ENCODE measurements around the gene CASKIN1.
"Not testable (repeated sequence)": the region's sequence is repeated elsewhere in the genome, so short reads cannot be mapped to it uniquely, and the experiment has no call there.

Gene CASKIN1

GRCh38 chr16:2155091-2155950, 41.1 kb downstream of the CASKIN1 start, which contains the start of gene TRAF7:
TRAF7 (plus strand) TSS chr16:2155782; CDS start chr16:2163921, 8,139 bp downstream.
- peak; percentile 100 for DNase-seq

- DNase-seq, result no peak
These were observed 41.8 kb downstream of the CASKIN1 start for GRCh38 chr16:2154533-2155090.

- DNase-seq, result no peak
These were observed 43.5 kb downstream of the CASKIN1 start for GRCh38 chr16:2152695-2153506.

GRCh38 chr16:2151188-2152091, 45.0 kb downstream of the CASKIN1 start:
- no peak for DNase-seq

GRCh38 chr16:2150418-2151187, 45.8 kb downstream of the CASKIN1 start:
- DNase-seq, result no peak

- no peak for DNase-seq
These were observed 46.6 kb downstream of the CASKIN1 start for GRCh38 chr16:2149630-2150417.

GRCh38 chr16:2148714-2149629, 47.4 kb downstream of the CASKIN1 start:
- no peak for DNase-seq

- peak; percentile 49 to 69 for DNase-seq
These were observed 48.3 kb downstream of the CASKIN1 start, which contains the start of gene RAB26 for GRCh38 chr16:2147981-2148671. RAB26 (plus strand) TSS chr16:2148625; CDS start chr16:2148784, 159 bp downstream.

GRCh38 chr16:2147378-2147777, 49.0 kb downstream of the CASKIN1 start:
- DNase-seq, result no peak

GRCh38 chr16:2145843-2146242, 50.6 kb downstream of the CASKIN1 start:
- no peak for DNase-seq

- no peak for DNase-seq
These were observed 52.4 kb downstream of the CASKIN1 start for GRCh38 chr16:2143878-2144485.

- DNase-seq, result no peak
These were observed 53.2 kb downstream of the CASKIN1 start for GRCh38 chr16:2142942-2143877.

GRCh38 chr16:2135770-2136490, 60.5 kb downstream of the CASKIN1 start, which contains the start of gene PKD1:
PKD1 (minus strand) TSS chr16:2135898; CDS start chr16:2135689, 209 bp downstream.
- DNase-seq, result peak; percentile 82 to 87

- DNase-seq, result not testable (repeated sequence)
These were observed 61.3 kb downstream of the CASKIN1 start for GRCh38 chr16:2135071-2135470.

- not testable (repeated sequence) for DNase-seq
These were observed 62.6 kb downstream of the CASKIN1 start for GRCh38 chr16:2133797-2134196.

GRCh38 chr16:2129890-2130447, 66.4 kb downstream of the CASKIN1 start:
- DNase-seq, result not testable (repeated sequence)

All from NCI-H187 (cell line).